Effector memory CD4-positive, alpha-beta T cell (primary cell): ENCODE results near the gene OR6B1.

Source experiments
- DNase-seq, 3 donors: peaks; one replicate each; pipeline ENCODE4 v3.0.0-alpha.2; 2020
- H3K27ac ChIP-seq: 2 replicates; pipeline ENCODE4 v1.7.0; 2013; ENCODE audit warnings: mild to moderate bottlenecking, low read length, moderate library complexity; ENCODE audit not compliant: insufficient read depth, poor library complexity, severe bottlenecking
- H3K27me3 ChIP-seq: replicated peaks from 2 replicates; pipeline ENCODE4 v1.7.0; 2013; ENCODE audit warnings: mild to moderate bottlenecking, low read length; ENCODE audit not compliant: insufficient read depth, control insufficient read depth, poor library complexity, severe bottlenecking
- H3K36me3 ChIP-seq: 2 replicates; pipeline ENCODE4 v1.7.0; 2013; ENCODE audit warnings: mild to moderate bottlenecking, low read length, moderate library complexity; ENCODE audit not compliant: control insufficient read depth, insufficient read depth
- H3K4me1 ChIP-seq: 2 replicates; pipeline ENCODE4 v1.7.0; 2013; ENCODE audit warnings: low read length, mild to moderate bottlenecking; ENCODE audit not compliant: control insufficient read depth, insufficient read depth, poor library complexity, severe bottlenecking
- H3K4me3 ChIP-seq: 2 replicates; pipeline ENCODE4 v1.7.0; 2013; ENCODE audit warnings: low read length, low read depth, mild to moderate bottlenecking; ENCODE audit not compliant: insufficient read depth, poor library complexity, severe bottlenecking
- H3K9me3 ChIP-seq: 2 replicates; pipeline ENCODE4 v1.7.0; 2013; ENCODE audit warnings: mild to moderate bottlenecking, low read length, moderate library complexity; ENCODE audit not compliant: control insufficient read depth

Gene OR6B1

GRCh38 chr7:143975617-143976016, 24.5 kb upstream of the OR6B1 start:
- DNase-seq, result no peak
- no peaks in the 10 kb centered on the region for H3K9me3 ChIP-seq
- no peak overlapping the region for H3K4me3 ChIP-seq
- no peak overlapping the region for H3K27ac ChIP-seq
- no peaks in the 10 kb centered on the region for H3K36me3 ChIP-seq
- no peaks in the 10 kb centered on the region for H3K4me1 ChIP-seq
- H3K27me3 ChIP-seq, result no peaks in the 10 kb centered on the region

- Histone ChIP-seq H3K9me3 (no peaks in the 10 kb centered on the region), H3K4me1 (no peaks in the 10 kb centered on the region), H3K4me3 (no peak overlapping the region), H3K27ac (no peak overlapping the region), H3K36me3 (no peaks in the 10 kb centered on the region), H3K27me3 (no peaks in the 10 kb centered on the region)
- DNase-seq, result no peak
Observed at GRCh38 chr7:143978585-143978984, 21.5 kb upstream of the OR6B1 start.

DNA sequence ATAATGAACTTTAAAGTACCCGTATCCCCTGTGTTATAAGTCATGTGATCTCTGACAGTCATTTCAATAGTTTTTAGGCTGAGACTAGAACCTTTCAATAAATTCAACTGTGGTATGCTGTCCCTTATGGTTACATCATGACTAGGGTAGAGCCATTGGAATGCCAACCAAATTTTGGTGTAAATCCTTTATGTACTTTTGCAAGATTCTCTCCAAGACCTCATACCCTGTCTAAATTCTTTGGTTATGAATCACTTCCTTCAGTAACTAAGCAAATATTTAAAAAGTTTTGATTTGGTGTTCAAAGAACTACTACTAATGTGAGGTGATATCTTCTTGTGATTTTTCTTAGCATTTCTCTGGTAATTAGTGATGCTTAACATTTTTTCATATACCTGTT, 20.8 kb upstream of the OR6B1 start:
- Histone ChIP-seq H3K4me3 (no peak overlapping the region), H3K9me3 (no peaks in the 10 kb centered on the region), H3K27me3 (no peaks in the 10 kb centered on the region), H3K27ac (no peak overlapping the region), H3K36me3 (no peaks in the 10 kb centered on the region), H3K4me1 (no peaks in the 10 kb centered on the region)
- DNase-seq, result no peak

DNA sequence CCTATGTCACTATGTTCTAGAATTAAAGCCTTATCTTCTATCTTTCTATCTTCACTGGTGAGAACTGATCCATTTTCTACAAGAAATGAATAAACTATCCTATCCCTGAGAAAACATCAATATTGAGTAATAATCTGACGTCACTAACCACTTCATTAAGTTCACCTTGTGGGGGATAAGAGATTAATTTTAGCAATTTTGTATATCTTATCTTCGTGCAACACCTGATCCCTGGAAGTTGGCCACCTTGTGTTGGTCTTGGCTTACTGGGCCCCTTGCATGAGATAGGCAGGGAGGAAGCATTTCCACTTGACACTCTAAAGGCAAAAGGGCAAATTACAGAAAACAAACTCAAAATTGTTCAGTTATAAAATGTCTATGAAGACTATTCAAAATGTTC, 20.1 kb upstream of the OR6B1 start:
- H3K27me3 ChIP-seq, result no peaks in the 10 kb centered on the region
- no peaks in the 10 kb centered on the region for H3K4me1 ChIP-seq
- H3K36me3 ChIP-seq, result no peaks in the 10 kb centered on the region
- no peak overlapping the region for H3K27ac ChIP-seq
- no peaks in the 10 kb centered on the region for H3K9me3 ChIP-seq
- no peak for DNase-seq
- no peak overlapping the region for H3K4me3 ChIP-seq

GRCh38 chr7:143980746-143981510, 19.2 kb upstream of the OR6B1 start:
- H3K27me3 ChIP-seq, result no peaks in the 10 kb centered on the region
- H3K4me1 ChIP-seq, result no peaks in the 10 kb centered on the region
- no peaks in the 10 kb centered on the region for H3K9me3 ChIP-seq
- H3K36me3 ChIP-seq, result no peaks in the 10 kb centered on the region
- H3K27ac ChIP-seq, result no peak overlapping the region
- H3K4me3 ChIP-seq, result no peak overlapping the region
- no peak for DNase-seq

DNA sequence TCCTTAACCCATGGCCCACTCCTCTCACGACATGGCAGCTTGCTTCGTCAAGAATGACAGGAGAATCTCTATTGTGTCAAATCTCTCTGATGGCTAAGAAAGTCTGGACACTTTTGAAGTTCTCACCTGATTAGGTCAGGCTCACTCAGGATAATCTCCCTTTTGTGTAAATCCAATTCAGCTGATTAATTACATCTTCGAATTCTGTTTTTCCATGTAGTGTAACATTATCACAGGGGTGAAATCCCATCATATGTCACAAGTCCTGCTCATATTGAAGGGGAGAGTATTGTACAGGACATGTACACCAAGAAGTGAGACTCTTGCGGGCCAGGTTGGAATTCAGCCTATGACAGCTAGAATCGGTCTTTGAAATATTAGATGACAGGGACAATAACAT, 16.2 kb upstream of the OR6B1 start:
- H3K27me3 ChIP-seq, result no peaks in the 10 kb centered on the region
- H3K9me3 ChIP-seq, result no peaks in the 10 kb centered on the region
- no peaks in the 10 kb centered on the region for H3K4me1 ChIP-seq
- H3K27ac ChIP-seq, result no peak overlapping the region
- no peak for DNase-seq
- no peaks in the 10 kb centered on the region for H3K36me3 ChIP-seq
- no peak overlapping the region for H3K4me3 ChIP-seq

- DNase-seq, result no peak
- no peaks in the 10 kb centered on the region for H3K27me3 ChIP-seq
- no peaks in the 10 kb centered on the region for H3K36me3 ChIP-seq
- H3K4me3 ChIP-seq, result no peak overlapping the region
- H3K4me1 ChIP-seq, result no peaks in the 10 kb centered on the region
- no peak overlapping the region for H3K27ac ChIP-seq
- no peaks in the 10 kb centered on the region for H3K9me3 ChIP-seq
Observed at GRCh38 chr7:143987513-143987912, 12.6 kb upstream of the OR6B1 start.

DNA sequence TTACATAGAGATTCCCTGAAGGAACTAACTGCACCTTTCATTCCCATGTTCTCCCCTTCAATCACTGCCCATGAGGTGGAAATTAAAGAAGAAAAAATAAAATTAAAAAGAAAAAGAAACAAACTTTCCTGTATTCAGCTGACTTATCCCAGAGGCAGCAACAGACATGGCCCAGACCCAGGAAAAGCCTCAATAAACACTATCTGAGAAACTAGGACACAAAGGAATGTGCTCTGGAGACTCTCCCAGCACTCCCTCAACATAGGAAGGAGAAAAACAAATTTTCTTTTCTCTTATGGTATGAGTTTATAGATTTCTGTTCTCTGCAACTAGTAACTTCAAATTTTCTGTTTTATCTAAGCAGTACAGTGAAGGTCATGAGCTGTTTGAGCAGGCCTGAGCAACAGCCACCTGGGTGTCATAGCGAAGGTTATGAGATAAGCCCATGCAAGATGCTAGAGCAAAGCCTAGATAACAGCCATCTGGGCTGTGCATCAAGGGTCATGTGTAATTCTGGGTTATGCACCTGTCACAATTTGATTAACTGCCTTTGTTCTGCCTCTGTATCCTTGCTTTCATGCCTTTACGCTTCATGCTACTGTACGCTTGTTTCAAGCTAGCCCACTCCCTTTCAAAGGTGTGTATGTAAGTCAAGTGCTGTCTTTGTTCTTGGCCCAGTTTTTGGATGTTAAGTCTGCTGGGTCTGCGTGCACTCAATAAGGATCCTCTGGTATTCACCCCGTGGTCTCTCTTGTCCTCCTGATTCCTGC, 11.0 kb upstream of the OR6B1 start:
- Histone ChIP-seq H3K27ac (no peak overlapping the region), H3K27me3 (no peaks in the 10 kb centered on the region), H3K4me1 (no peaks in the 10 kb centered on the region), H3K36me3 (no peaks in the 10 kb centered on the region), H3K4me3 (no peak overlapping the region), H3K9me3 (no peaks in the 10 kb centered on the region)
- no peak for DNase-seq

GRCh38 chr7:143992670-143993069, 7.5 kb upstream of the OR6B1 start:
- no peak for DNase-seq
- Histone ChIP-seq H3K4me1 (no peaks in the 10 kb centered on the region), H3K27me3 (no peaks in the 10 kb centered on the region), H3K4me3 (no peak overlapping the region), H3K27ac (no peak overlapping the region), H3K36me3 (no peaks in the 10 kb centered on the region), H3K9me3 (no peaks in the 10 kb centered on the region)

DNA sequence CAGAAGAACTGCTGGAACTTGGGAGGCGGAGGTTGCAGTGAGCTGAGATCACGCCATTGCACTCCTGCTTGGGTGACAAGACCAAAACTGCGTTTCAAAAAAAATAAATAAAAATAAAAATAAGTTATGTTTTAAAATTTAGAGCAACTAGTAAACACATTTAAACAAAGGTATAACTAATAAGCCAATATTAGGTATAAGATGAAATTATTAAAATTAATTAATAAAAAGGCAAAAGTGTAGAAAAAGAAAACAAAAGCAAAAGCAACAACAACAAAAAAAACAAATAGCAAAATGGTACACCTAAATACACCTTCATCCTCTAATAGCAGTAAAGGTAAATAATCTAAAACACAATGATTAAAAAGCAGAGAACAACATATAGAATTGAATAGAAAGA, 6.2 kb upstream of the OR6B1 start:
- no peak overlapping the region for H3K4me3 ChIP-seq
- no peak for DNase-seq
- no peaks in the 10 kb centered on the region for H3K4me1 ChIP-seq
- H3K27ac ChIP-seq, result no peak overlapping the region
- no peaks in the 10 kb centered on the region for H3K9me3 ChIP-seq
- H3K36me3 ChIP-seq, result no peaks in the 10 kb centered on the region
- H3K27me3 ChIP-seq, result no peaks in the 10 kb centered on the region
